HCT116 (cell line): ENCODE results near the gene ZBTB5. TPM values are rescaled to one million over a fixed set of nuclear protein-coding genes. Genes with fewer than 3 reads are reported as not detected.

Source experiments
- ATAC-seq: fragments of 200-7000 bp; cut with Tn5 transposase; 2 replicates; pipeline ENCODE4 v1.9.1; 2020; ENCODE audit warnings: mild to moderate bottlenecking, moderate library complexity
- BruUV-seq: library from RNA; stranded (reverse); fragments of 400-500 nt; replicated peaks from 2 replicates; lab custom pipeline; 2021; lab: Mats Ljungman, UMichigan
- CTCF ChIA-PET: fragments of 300-600 bp; sonication (Branson Sonifier 250); formaldehyde crosslinking; loops from one replicate; lab custom pipeline; 2021; ENCODE audit warnings: antibody characterized with exemption; lab: Charles Lee
- POLR2A ChIA-PET: fragments of 300-600, 350-600 bp; sonication (Branson Sonifier 250); formaldehyde crosslinking; loops from one replicate; lab custom pipeline; 2021; ENCODE audit warnings: antibody characterized with exemption; lab: Charles Lee
- RAD21 ChIA-PET, 2 experiments: fragments of 300-600 bp; sonication (Branson Sonifier 250); formaldehyde crosslinking; loops; one replicate each; lab custom pipeline; 2023; ENCODE audit warnings: low total read pairs in 2 of 2; ENCODE audit not compliant: uncharacterized antibody in 2 of 2, unreplicated experiment in 2 of 2, low non-redundant PET in 1 of 2; lab: Charles Lee
- DNase-seq: peaks from one replicate; pipeline ENCODE4 v3.0.0-alpha.2; 2010; ENCODE audit warnings: low read depth, low spot score
- H2AFZ ChIP-seq: fragments of 200-600 bp; shearing (Covaris generic), sonication (generic); 2 replicates; pipeline ENCODE4 v1.6.1; 2017; ENCODE audit warnings: low read depth, mixed run types, mixed read lengths, antibody characterized with exemption, low read length; ENCODE audit not compliant: poor library complexity, severe bottlenecking
- H3K27ac ChIP-seq: 2 replicates; pipeline ENCODE4 v1.5.1; 2012; ENCODE audit warnings: low read depth, low read length
- H3K27me3 ChIP-seq: fragments of 200-600 bp; sonication (generic); 2 replicates; pipeline ENCODE4 v1.6.1; 2016; ENCODE audit warnings: mixed run types, low read length, mixed read lengths; ENCODE audit not compliant: insufficient read depth
- H3K36me3 ChIP-seq, 2 experiments: fragments of 200-500 bp in 1 of 2; fragments of 200-600 bp in 1 of 2; sonication (Bioruptor generic) in 1 of 2; sonication (generic) in 1 of 2; 2 replicates each; pipeline versions ENCODE4 v1.5.1 to v1.6.1; 2014 to 2016; ENCODE audit warnings: low read length in 2 of 2, inconsistent platforms in 1 of 2, mixed read lengths in 1 of 2, mixed run types in 1 of 2; ENCODE audit not compliant: insufficient read depth in 2 of 2, control insufficient read depth in 1 of 2
- H3K4me1 ChIP-seq, 2 experiments: fragments of 200-600 bp in 1 of 2; sonication (generic) in 1 of 2; 2 replicates each; pipeline versions ENCODE4 v1.5.1 to v1.6.1; 2012 to 2017; ENCODE audit warnings: low read length in 2 of 2, inconsistent platforms in 1 of 2, mild to moderate bottlenecking in 1 of 2, mixed read lengths in 1 of 2, mixed run types in 1 of 2, moderate library complexity in 1 of 2; ENCODE audit not compliant: insufficient read depth in 2 of 2, control insufficient read depth in 1 of 2
- H3K4me2 ChIP-seq: fragments of 200-600 bp; sonication (generic); 2 replicates; pipeline ENCODE4 v1.6.1; 2017; ENCODE audit warnings: mixed run types, low read length, mixed read lengths
- H3K4me3 ChIP-seq, 2 experiments: fragments of 200-600 bp in 1 of 2; sonication (generic) in 1 of 2; replicated peaks in 1 of 2; 2 replicates each; pipeline ENCODE4 v1.5.1; 2011 to 2016; ENCODE audit warnings: low read length in 2 of 2, control low read depth in 1 of 2, low read depth in 1 of 2, mild to moderate bottlenecking in 1 of 2, mixed read lengths in 1 of 2, mixed run types in 1 of 2
- H3K79me2 ChIP-seq: fragments of 200-600 bp; sonication (generic); 2 replicates; pipeline ENCODE4 v1.6.1; 2017; ENCODE audit warnings: mild to moderate bottlenecking, mixed run types, low read length, moderate library complexity, mixed read lengths; ENCODE audit not compliant: insufficient read depth
- H3K9ac ChIP-seq: fragments of 200-600 bp; sonication (generic); 2 replicates; pipeline ENCODE4 v1.6.1; 2016; ENCODE audit warnings: low read length, mixed read lengths
- H3K9me2 ChIP-seq: fragments of 200-600 bp; sonication (generic), shearing (Covaris generic); 2 replicates; pipeline ENCODE4 v1.6.1; 2017; ENCODE audit warnings: mixed run types, mild to moderate bottlenecking, moderate library complexity; ENCODE audit not compliant: insufficient read depth
- H3K9me3 ChIP-seq, 2 experiments: fragments of 200-500 bp in 1 of 2; fragments of 200-600 bp in 1 of 2; sonication (Bioruptor generic) in 1 of 2; sonication (generic) in 1 of 2; 2 replicates each; pipeline ENCODE4 v1.6.1; 2014 to 2017; ENCODE audit warnings: low read length in 2 of 2, mixed read lengths in 2 of 2, inconsistent platforms in 1 of 2, low read depth in 1 of 2, mild to moderate bottlenecking in 1 of 2, mixed run types in 1 of 2, moderate library complexity in 1 of 2; ENCODE audit not compliant: control insufficient read depth in 1 of 2, insufficient read depth in 1 of 2
- H4K20me1 ChIP-seq: fragments of 200-600 bp; sonication (generic), shearing (Covaris generic); 2 replicates; pipeline ENCODE4 v1.6.1; 2017; ENCODE audit warnings: mixed run types, mild to moderate bottlenecking, moderate library complexity; ENCODE audit not compliant: insufficient read depth
- ATF3 ChIP-seq: IDR thresholded peaks from 2 replicates; pipeline ENCODE4 v1.6.1; 2012
- CBX3 ChIP-seq: IDR thresholded peaks from 2 replicates; pipeline ENCODE4 v1.6.1; 2012; ENCODE audit warnings: low read depth
- CEBPB ChIP-seq: IDR thresholded peaks from 2 replicates; pipeline ENCODE4 v1.6.1; 2012; ENCODE audit warnings: low read depth
- EGR1 ChIP-seq: IDR thresholded peaks from 2 replicates; pipeline ENCODE4 v1.6.1; 2012; ENCODE audit warnings: low read depth
- ELF1 ChIP-seq: IDR thresholded peaks from 2 replicates; pipeline ENCODE4 v1.6.1; 2012; ENCODE audit warnings: low read depth, borderline replicate concordance
- EZH2phosphoT487 ChIP-seq: fragments of 200-600 bp; IDR thresholded peaks from 2 replicates; pipeline ENCODE4 v1.6.1; 2018; ENCODE audit warnings: antibody characterized with exemption, borderline replicate concordance
- FOSL1 ChIP-seq: IDR thresholded peaks from 2 replicates; pipeline ENCODE4 v1.6.1; 2012; ENCODE audit warnings: low read depth
- MAX ChIP-seq: IDR thresholded peaks from 2 replicates; pipeline ENCODE4 v1.6.1; 2012
- POLR2A ChIP-seq: IDR thresholded peaks from 2 replicates; pipeline ENCODE4 v1.7.0; 2011; ENCODE audit warnings: borderline replicate concordance; ENCODE audit not compliant: insufficient read depth, insufficient read length; ENCODE audit errors: extremely low read depth
- POLR2AphosphoS5 ChIP-seq: IDR thresholded peaks from 2 replicates; pipeline ENCODE4 v1.6.1; 2011; ENCODE audit warnings: mild to moderate bottlenecking, low read depth, low read length, moderate library complexity
- RAD21 ChIP-seq: IDR thresholded peaks from 2 replicates; pipeline ENCODE4 v1.6.1; 2012; ENCODE audit warnings: low read depth, mild to moderate bottlenecking
- REST ChIP-seq: IDR thresholded peaks from 2 replicates; pipeline ENCODE4 v1.6.1; 2012; ENCODE audit warnings: low read depth
- SIN3A ChIP-seq: IDR thresholded peaks from 2 replicates; pipeline ENCODE4 v1.6.1; 2012; ENCODE audit warnings: low read depth
- SP1 ChIP-seq: IDR thresholded peaks from 2 replicates; pipeline ENCODE4 v1.6.1; 2012; ENCODE audit warnings: low read depth
- SRF ChIP-seq: IDR thresholded peaks from 2 replicates; pipeline ENCODE4 v1.6.1; 2012; ENCODE audit warnings: low read depth
- TCF7L2 ChIP-seq: IDR thresholded peaks from 2 replicates; pipeline ENCODE4 v1.7.0; 2011; ENCODE audit warnings: borderline replicate concordance, inconsistent platforms; ENCODE audit not compliant: insufficient read depth, insufficient read length; ENCODE audit errors: extremely low read depth
- ZBTB33 ChIP-seq: IDR thresholded peaks from 2 replicates; pipeline ENCODE4 v1.6.1; 2011; ENCODE audit warnings: mild to moderate bottlenecking, low read length, moderate library complexity; ENCODE audit not compliant: insufficient replicate concordance; ENCODE audit errors: extremely low read depth
- ZNF274 ChIP-seq: fragments of 200-500 bp; sonication (Bioruptor generic); IDR thresholded peaks from 2 replicates; pipeline ENCODE4 v1.6.1; 2014; ENCODE audit warnings: mild to moderate bottlenecking, low read depth, low read length, inconsistent platforms
- intact Hi-C: fragments of 100-400 bp; cut with micrococcal nuclease; formaldehyde crosslinking; loops from 2 replicates; pipeline ENCODE4 v1.10.0; 2022
- total RNA-seq: library from RNA; stranded (reverse); gene quantifications from one replicate; pipeline ENCODE4 v1.2.1, GENCODE V29; 2021; ENCODE audit not compliant: unreplicated experiment

ZBTB5 gene
- total RNA-seq, 1 experiment from 2014 or later = 22.3 TPM

- Histone ChIP-seq H3K4me2 (no peak overlapping the region), H3K27me3 (no peaks in the 10 kb centered on the region), H3K9me2 (no peaks in the 10 kb centered on the region), H3K9ac (no peak overlapping the region), H4K20me1 (peaks cover 12% of the 10 kb centered on the region; the same call in 1 of the 2 replicates), H3K4me1 (no peaks in the 10 kb centered on the region), H3K36me3 (peaks cover 36 to 68% of the 10 kb centered on the region in 2 experiments), H3K9me3 (no peaks in the 10 kb centered on the region), H2AFZ (no peak overlapping the region), H3K27ac (no peak overlapping the region), H3K79me2 (peaks cover 48% of the 10 kb centered on the region), H3K4me3 (no peak overlapping the region)
- DNase-seq (no peak), ATAC-seq (no peak)
- POLR2A ChIA-PET = no interaction called here
- CTCF ChIA-PET = no interaction called here
- intact Hi-C loops = no loop called here
- RAD21 ChIA-PET = no interaction called here
- BruUV-seq = no TSS peak
- TF ChIP-seq POLR2A (no peak), RAD21 (no peak), ZBTB33 (no peak), SIN3A (no peak), CBX3 (no peak), MAX (no peak), FOSL1 (no peak), ZNF274 (no peak), SRF (no peak), ELF1 (no peak), CEBPB (no peak), REST (no peak), SP1 (no peak), EGR1 (no peak), EZH2phosphoT487 (no peak), TCF7L2 (no peak), ATF3 (no peak), POLR2AphosphoS5 (no peak)
Observed at GRCh38 chr9:37433867-37434371, 31.3 kb downstream of the ZBTB5 start.
